Stimulated activated CD8-positive, alpha-beta memory T cell treated with anti-CD3 and anti-CD28 coated beads, Interleukin-12 subunit alpha, Interleukin-12 subunit beta, amount 100 ng/mL, for 4 hours (primary cell): Measurements from ENCODE around the gene MUTYH.
"Not testable (repeated sequence)": the region's sequence is repeated elsewhere in the genome, so short reads cannot be mapped to it uniquely, and the experiment has no call there.

Experiments
- DNase-seq: peaks from one replicate; pipeline ENCODE4 v3.0.0-alpha.2; 2020; ENCODE audit warnings: low read depth

Gene MUTYH

GRCh38 chr1:45321444-45321843 lies 18.8 kb downstream of the MUTYH start:
- DNase-seq = no peak

- DNase-seq = no peak
Observed at GRCh38 chr1:45319761-45320160, 20.5 kb downstream of the MUTYH start.

DNA sequence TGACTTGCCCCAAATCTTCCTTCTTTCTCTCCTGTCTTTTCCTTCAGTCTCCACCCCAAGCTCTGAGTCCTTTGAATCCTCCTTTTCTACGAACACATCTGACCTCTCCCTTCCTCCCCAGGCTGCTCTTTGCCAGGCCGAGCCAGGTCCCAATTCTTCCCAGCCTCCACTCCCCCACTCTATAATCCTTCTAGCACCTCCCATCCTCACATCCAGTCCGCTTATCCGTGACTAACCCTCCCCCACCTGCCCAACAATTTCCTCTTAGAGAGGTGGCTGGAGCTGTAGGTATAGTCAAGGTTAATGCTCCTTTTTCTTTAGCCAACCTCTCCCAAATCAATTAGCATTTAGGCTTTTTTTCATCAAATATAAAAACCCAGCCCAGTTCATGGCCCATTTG lies 23.1 kb downstream of the MUTYH start:
- no peak for DNase-seq

GRCh38 chr1:45314266-45314665 lies 26.0 kb downstream of the MUTYH start:
- DNase-seq = no peak

GRCh38 chr1:45306905-45307304 lies 33.3 kb downstream of the MUTYH start:
- no peak for DNase-seq

DNA sequence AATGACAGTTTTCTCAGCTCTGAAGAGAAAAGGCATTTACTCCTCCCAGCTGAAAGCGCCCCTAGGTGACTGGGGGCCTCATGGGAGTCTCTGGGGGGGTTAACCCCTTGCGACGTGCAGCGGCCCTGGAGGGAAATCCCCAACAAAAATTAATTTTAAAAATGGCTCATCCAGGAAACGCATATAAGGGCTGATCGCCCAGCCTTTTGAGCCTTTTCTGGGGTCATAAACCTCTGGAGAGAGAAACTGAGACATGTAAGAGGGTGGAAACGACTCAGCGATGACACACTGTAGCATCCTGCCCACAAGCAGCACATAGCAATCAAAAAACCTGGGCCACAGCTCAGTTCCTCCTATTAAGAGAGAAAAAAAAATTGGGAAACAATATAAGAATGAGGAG lies 33.9 kb downstream of the MUTYH start:
- DNase-seq = no peak

- DNase-seq = no peak
Observed at GRCh38 chr1:45305231-45305630, 35.0 kb downstream of the MUTYH start.

DNA sequence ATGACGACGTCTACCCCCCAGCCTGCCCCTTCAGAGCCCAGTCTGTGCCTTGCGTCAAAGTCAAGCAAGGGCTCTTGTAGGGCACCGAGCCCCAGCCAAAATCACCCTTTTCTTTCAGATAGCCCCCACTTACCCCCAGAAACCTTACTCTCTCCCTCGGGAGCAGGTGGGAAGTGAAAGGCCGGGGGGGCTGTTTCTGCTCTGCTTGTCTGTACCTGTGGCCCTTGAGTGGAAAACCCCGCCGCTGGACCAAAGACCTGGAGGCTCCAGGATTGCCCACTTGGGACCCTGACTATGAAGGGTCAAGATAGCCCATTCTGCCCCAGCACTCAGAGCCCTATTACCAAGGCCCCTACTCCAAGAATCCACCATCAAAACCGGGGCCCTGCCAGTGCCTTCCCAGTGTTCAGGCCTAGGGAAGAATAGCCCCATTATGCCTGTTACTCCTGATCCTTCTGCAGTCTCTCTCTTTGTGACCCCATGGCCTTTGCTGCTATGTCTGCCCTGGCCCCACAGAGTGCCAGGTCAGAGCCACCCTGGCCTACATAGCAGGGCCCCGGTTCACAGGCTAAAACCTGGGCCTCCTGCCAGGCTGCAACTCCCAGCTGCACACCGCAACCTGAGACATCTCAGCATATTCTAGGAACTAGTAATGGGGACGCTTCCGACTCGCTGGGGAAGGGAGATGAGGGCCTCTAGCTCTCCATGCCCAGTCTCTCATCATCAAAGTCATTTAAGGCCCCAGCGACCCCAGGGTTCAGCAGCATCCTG lies 35.7 kb downstream of the MUTYH start:
- no peak for DNase-seq

DNA sequence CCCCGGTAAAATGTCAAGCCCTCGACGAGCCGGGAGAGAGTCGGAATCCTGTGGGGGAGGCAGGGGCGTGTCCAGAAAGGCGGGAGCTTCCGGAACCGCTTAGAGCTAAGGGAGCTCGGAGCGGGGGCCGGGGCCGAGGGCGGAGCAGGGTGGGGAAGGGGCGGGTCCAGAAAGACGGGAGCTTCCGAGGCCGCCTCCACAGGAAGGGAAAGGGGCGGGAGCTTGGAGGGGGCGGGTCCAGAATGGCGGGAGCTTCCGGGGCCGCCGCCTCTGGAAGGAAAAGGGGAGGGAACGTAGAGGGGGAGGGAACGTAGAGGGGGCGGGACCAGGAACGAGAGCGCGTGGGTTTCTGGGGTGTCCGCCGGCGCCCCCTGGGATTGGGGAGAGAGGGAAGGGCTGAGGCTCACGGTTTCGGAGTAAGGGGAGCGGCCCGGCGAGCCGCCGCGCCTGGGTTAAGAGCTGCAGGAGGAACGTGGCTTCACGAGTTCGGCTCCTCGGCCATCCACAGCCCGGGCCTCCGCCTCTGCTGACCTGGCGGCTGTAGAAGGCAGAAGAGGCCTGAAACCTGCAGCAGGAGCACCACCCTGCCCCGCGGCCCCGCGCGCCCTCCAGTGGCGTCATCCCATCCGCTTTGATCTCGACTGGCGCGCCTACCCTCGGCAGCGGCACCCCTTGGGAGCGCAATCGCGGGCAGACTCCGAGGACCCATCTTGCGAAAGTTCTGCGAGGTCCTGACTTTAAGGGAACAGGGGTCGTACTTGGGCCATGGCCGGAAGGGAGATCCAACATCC lies 36.5 kb downstream of the MUTYH start:
- peak; percentile 97 for DNase-seq

- no peak for DNase-seq
Observed at GRCh38 chr1:45302505-45303150, 37.6 kb downstream of the MUTYH start.

GRCh38 chr1:45300669-45300997 lies 39.6 kb downstream of the MUTYH start:
- no peak for DNase-seq

- DNase-seq = no peak
Observed at GRCh38 chr1:45299981-45300668, 40.1 kb downstream of the MUTYH start.

GRCh38 chr1:45299296-45299695 lies 40.9 kb downstream of the MUTYH start:
- no peak for DNase-seq

GRCh38 chr1:45297666-45298356 lies 42.4 kb downstream of the MUTYH start:
- no peak for DNase-seq

DNA sequence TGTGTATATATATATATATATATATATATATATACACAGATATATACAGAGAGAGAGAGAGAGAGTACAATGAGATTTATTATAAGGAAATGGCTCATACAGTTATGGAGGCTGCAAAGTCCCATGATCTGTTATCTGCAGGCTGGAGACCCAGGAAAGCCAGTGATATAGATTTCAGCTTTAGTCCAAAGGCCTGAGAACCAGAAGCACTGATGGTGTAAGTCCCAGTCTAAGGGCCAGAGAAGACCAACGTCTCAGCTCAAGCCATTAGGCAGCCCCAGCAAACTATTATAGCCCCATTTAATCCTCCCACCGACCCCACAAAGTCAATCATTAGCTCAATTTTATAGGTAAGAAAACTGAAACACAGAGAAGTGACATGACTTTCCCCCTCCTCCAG lies 48.5 kb downstream of the MUTYH start:
- no peak for DNase-seq

DNA sequence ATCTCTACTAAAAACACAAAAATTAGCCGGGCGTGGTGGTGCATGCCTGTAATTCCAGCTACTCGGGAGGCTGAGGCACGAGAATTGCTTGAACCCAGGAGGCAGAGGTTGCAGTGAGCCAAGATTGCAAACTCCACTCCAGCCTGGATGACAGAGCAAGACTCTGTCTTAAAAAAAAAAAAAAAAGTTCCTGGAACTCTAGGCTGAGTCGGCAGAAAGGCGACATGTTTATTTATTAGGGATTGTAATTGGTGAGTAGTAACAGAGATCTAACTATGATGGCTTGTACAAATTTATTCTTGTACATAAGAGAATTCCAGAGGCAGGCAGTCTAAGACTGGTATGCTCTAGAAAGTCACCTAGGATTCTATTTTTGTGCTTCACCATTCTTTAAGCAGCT lies 49.2 kb downstream of the MUTYH start:
- not testable (repeated sequence) for DNase-seq

DNA sequence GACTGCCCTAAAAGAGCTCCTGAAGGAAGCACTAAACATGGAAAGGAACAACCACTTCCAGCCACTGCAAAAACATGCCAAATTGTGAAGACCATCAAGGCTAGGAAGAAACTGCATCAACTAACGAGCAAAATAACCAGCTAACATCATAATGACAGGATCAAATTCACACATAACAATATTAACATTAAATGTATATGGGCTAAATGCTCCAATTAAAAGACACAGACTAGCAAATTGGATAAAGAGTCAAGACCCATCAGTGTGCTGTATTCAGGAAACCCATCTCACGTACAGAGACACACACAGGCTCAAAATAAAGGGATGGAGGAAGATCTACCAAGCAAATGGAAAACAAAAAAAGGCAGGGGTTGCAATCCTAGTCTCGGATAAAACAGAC lies 53.7 kb downstream of the MUTYH start:
- not testable (repeated sequence) for DNase-seq

- not testable (repeated sequence) for DNase-seq
Observed at GRCh38 chr1:45284858-45285257, 55.4 kb downstream of the MUTYH start.

GRCh38 chr1:45282351-45282750 lies 57.9 kb downstream of the MUTYH start:
- DNase-seq = no peak
